ENCODE data around the gene ZER1. TPM values are rescaled to one million over a fixed set of nuclear protein-coding genes. Genes with fewer than 3 reads are reported as not detected.

ZER1 gene
- total RNA-seq, 2 experiments from 2014 or later: 17.7 to 18.2 TPM

GRCh38 chr9:128724744-128725211, 46.9 kb downstream of the ZER1 start:
- DNase-seq (peak; percentile 72), ATAC-seq (peak; percentile 9)
- no peaks in the 10 kb centered on the region for H3K9me3 Mint-ChIP-seq (ENCODE audit: low read depth)
- H3K4me3 Mint-ChIP-seq: peak overlapping the region; percentile 100
- H3K27me3 Mint-ChIP-seq: no peaks in the 10 kb centered on the region
- CTCF ChIA-PET: interaction anchor here (0.9 to 2.1 kb wide), 10 partner anchors 10 to 286 kb away, joined by 3 to 10 read pairs (median 4); partner anchors contain the start of genes ENDOG and PKN3
- H3K27ac Mint-ChIP-seq: peak overlapping the region; percentile 86
- H3K36me3 Mint-ChIP-seq: peaks cover 8% of the 10 kb centered on the region
- peaks cover 39% of the 10 kb centered on the region for H3K4me1 Mint-ChIP-seq

GRCh38 chr9:128723866-128724743, 47.6 kb downstream of the ZER1 start, which contains the start of gene ZDHHC12:
Gene ZDHHC12, minus strand, starts transcription at chr9:128724127. Its CDS starts 34 bp downstream, at chr9:128724093.
- ATAC-seq (peak; percentile 98), DNase-seq (peak; percentile 100)
- Mint-ChIP-seq H3K4me1 (peaks cover 39% of the 10 kb centered on the region), H3K4me3 (peak within 1 kb of the TSS; percentile 100), H3K9me3 (ENCODE audit: low read depth) (no peaks in the 10 kb centered on the region), H3K36me3 (peaks cover 8% of the 10 kb centered on the region), H3K27me3 (no peaks in the 10 kb centered on the region), H3K27ac (peak within 1 kb of the TSS; percentile 88)
- CTCF ChIA-PET: interaction anchor here (0.9 to 2.1 kb wide), 9 partner anchors 10 to 285 kb away, joined by 3 to 10 read pairs (median 4); partner anchors contain the start of genes ENDOG and PKN3

GRCh38 chr9:128723352-128723865, 48.3 kb downstream of the ZER1 start:
- Mint-ChIP-seq H3K9me3 (ENCODE audit: low read depth) (no peaks in the 10 kb centered on the region), H3K36me3 (peaks cover 8% of the 10 kb centered on the region), H3K27ac (peak overlapping the region; percentile 88), H3K27me3 (no peaks in the 10 kb centered on the region), H3K4me1 (peaks cover 39% of the 10 kb centered on the region), H3K4me3 (peak overlapping the region; percentile 100)
- no peak for ATAC-seq
- CTCF ChIA-PET: interaction anchor here (1.9 to 2.1 kb wide), 2 partner anchors 11 to 21 kb away, joined by 10 read pairs; partner anchors contain the start of gene PKN3
- DNase-seq: no peak

GRCh38 chr9:128722380-128723351, 49.1 kb downstream of the ZER1 start:
- Mint-ChIP-seq H3K27ac (peak overlapping the region; percentile 88), H3K4me1 (peaks cover 36% of the 10 kb centered on the region), H3K4me3 (peak overlapping the region; percentile 100), H3K9me3 (ENCODE audit: low read depth) (no peaks in the 10 kb centered on the region), H3K36me3 (peaks cover 8% of the 10 kb centered on the region), H3K27me3 (no peaks in the 10 kb centered on the region)
- DNase-seq (no peak), ATAC-seq (no peak)
- CTCF ChIA-PET: interaction anchor here (1.9 kb wide), 1 partner anchor 21 kb away, joined by 10 read pairs; the partner anchor contains the start of gene PKN3

GRCh38 chr9:128721487-128722010, 50.2 kb downstream of the ZER1 start:
- peaks cover 33% of the 10 kb centered on the region for H3K4me1 Mint-ChIP-seq
- H3K4me3 Mint-ChIP-seq: no peak overlapping the region
- no peak for DNase-seq
- peaks cover 8% of the 10 kb centered on the region for H3K36me3 Mint-ChIP-seq
- H3K27ac Mint-ChIP-seq: no peak overlapping the region
- no peaks in the 10 kb centered on the region for H3K9me3 Mint-ChIP-seq (ENCODE audit: low read depth)
- ATAC-seq: no peak
- H3K27me3 Mint-ChIP-seq: no peaks in the 10 kb centered on the region
- CTCF ChIA-PET: interaction anchor here (1.2 kb wide), 1 partner anchor 20 kb away, joined by 4 read pairs; the partner anchor contains the start of gene PKN3

- ATAC-seq (no peak), DNase-seq (no peak)
- Mint-ChIP-seq H3K36me3 (peaks cover 8% of the 10 kb centered on the region), H3K27ac (no peak overlapping the region), H3K27me3 (no peaks in the 10 kb centered on the region), H3K9me3 (ENCODE audit: low read depth) (no peaks in the 10 kb centered on the region), H3K4me3 (peak overlapping the region; percentile 20), H3K4me1 (peaks cover 29% of the 10 kb centered on the region)
- CTCF ChIA-PET: interaction anchor here (1.2 kb wide), 1 partner anchor 19 kb away, joined by 4 read pairs; the partner anchor contains the start of gene PKN3
Measured at GRCh38 chr9:128720841-128721486, 50.8 kb downstream of the ZER1 start.

GRCh38 chr9:128719919-128720605, 51.7 kb downstream of the ZER1 start:
- Mint-ChIP-seq H3K4me1 (peaks cover 22% of the 10 kb centered on the region), H3K27ac (no peak overlapping the region), H3K36me3 (peaks cover 8% of the 10 kb centered on the region), H3K9me3 (ENCODE audit: low read depth) (no peaks in the 10 kb centered on the region), H3K27me3 (no peaks in the 10 kb centered on the region), H3K4me3 (no peak overlapping the region)
- no peak for DNase-seq
- CTCF ChIA-PET: interaction anchor here (1.2 kb wide), 1 partner anchor 18 kb away, joined by 4 read pairs; the partner anchor contains the start of gene PKN3
- ATAC-seq: no peak

- H3K27me3 Mint-ChIP-seq: no peaks in the 10 kb centered on the region
- H3K36me3 Mint-ChIP-seq: peaks cover 6% of the 10 kb centered on the region
- H3K27ac Mint-ChIP-seq: no peak overlapping the region
- no peak overlapping the region for H3K4me3 Mint-ChIP-seq
- H3K4me1 Mint-ChIP-seq: peaks cover 15% of the 10 kb centered on the region
- DNase-seq: no peak
- CTCF ChIA-PET: interaction anchor here (1.3 kb wide), 1 partner anchor 17 kb away, joined by 5 read pairs; the partner anchor contains the start of gene PKN3
- H3K9me3 Mint-ChIP-seq (ENCODE audit: low read depth): no peaks in the 10 kb centered on the region
- ATAC-seq: no peak
Measured at GRCh38 chr9:128718475-128718874, 53.3 kb downstream of the ZER1 start.

GRCh38 chr9:128718047-128718446, 53.7 kb downstream of the ZER1 start:
- H3K4me1 Mint-ChIP-seq: peaks cover 14% of the 10 kb centered on the region
- H3K36me3 Mint-ChIP-seq: peaks cover 6% of the 10 kb centered on the region
- H3K27me3 Mint-ChIP-seq: no peaks in the 10 kb centered on the region
- CTCF ChIA-PET: no interaction called here
- DNase-seq: no peak
- H3K27ac Mint-ChIP-seq: no peak overlapping the region
- H3K9me3 Mint-ChIP-seq (ENCODE audit: low read depth): no peaks in the 10 kb centered on the region
- H3K4me3 Mint-ChIP-seq: no peak overlapping the region
- ATAC-seq: no peak

GRCh38 chr9:128716581-128717254, 55.0 kb downstream of the ZER1 start:
- CTCF ChIA-PET: no interaction called here
- no peaks in the 10 kb centered on the region for H3K27me3 Mint-ChIP-seq
- no peaks in the 10 kb centered on the region for H3K9me3 Mint-ChIP-seq (ENCODE audit: low read depth)
- no peak for DNase-seq
- H3K4me1 Mint-ChIP-seq: peaks cover 2% of the 10 kb centered on the region
- H3K4me3 Mint-ChIP-seq: no peak overlapping the region
- peaks cover 6% of the 10 kb centered on the region for H3K36me3 Mint-ChIP-seq
- ATAC-seq: no peak
- H3K27ac Mint-ChIP-seq: no peak overlapping the region

- no peaks in the 10 kb centered on the region for H3K27me3 Mint-ChIP-seq
- DNase-seq (no peak), ATAC-seq (no peak)
- H3K9me3 Mint-ChIP-seq (ENCODE audit: low read depth): no peaks in the 10 kb centered on the region
- peaks cover 2% of the 10 kb centered on the region for H3K36me3 Mint-ChIP-seq
- CTCF ChIA-PET: no interaction called here
- no peaks in the 10 kb centered on the region for H3K4me1 Mint-ChIP-seq
- no peak overlapping the region for H3K27ac Mint-ChIP-seq
- no peak overlapping the region for H3K4me3 Mint-ChIP-seq
Measured at GRCh38 chr9:128715436-128715750, 56.3 kb downstream of the ZER1 start.
